Measurements from ENCODE around the gene KCNH1.

KCNH1 gene

GRCh38 chr1:210989905-210990304, 144.0 kb downstream of the KCNH1 start (continued):
- TF ChIP-seq PRDM2 (tag by site-specific recombination; IDR thresholded peaks at IDR 0.05; ENCODE audit: borderline replicate concordance) = no peak

- TF ChIP-seq ZXDB (tag by site-specific recombination; IDR thresholded peaks at IDR 0.05) (no peak), REST (tag by site-specific recombination; IDR thresholded peaks at IDR 0.05) (no peak), ZNF473 (tag by site-specific recombination; IDR thresholded peaks at IDR 0.05) (no peak), ZNF658 (tag by site-specific recombination; IDR thresholded peaks at IDR 0.05) (no peak), ZNF394 (tag by site-specific recombination; IDR thresholded peaks at IDR 0.05; ENCODE audit: borderline replicate concordance) (no peak), ZNF341 (tag by site-specific recombination; IDR thresholded peaks at IDR 0.05; ENCODE audit: low read depth) (no peak), ZNF16 (tag by site-specific recombination; IDR thresholded peaks at IDR 0.05; ENCODE audit: low read depth) (no peak), ZNF132 (tag by site-specific recombination; IDR thresholded peaks at IDR 0.05; ENCODE audit: borderline replicate concordance) (no peak), ZNF580 (tag by site-specific recombination; IDR thresholded peaks at IDR 0.05) (no peak), ZNF426 (tag by site-specific recombination; IDR thresholded peaks at IDR 0.05) (no peak), ZNF280D (tag by site-specific recombination; IDR thresholded peaks at IDR 0.05) (no peak), ZNF510 (tag by site-specific recombination; IDR thresholded peaks at IDR 0.05; ENCODE audit: insufficient replicate concordance) (no peak), ZNF24 (tag by site-specific recombination; IDR thresholded peaks at IDR 0.05) (no peak), ZEB2 (tag by site-specific recombination; IDR thresholded peaks at IDR 0.05) (no peak), ZNF221 (tag by site-specific recombination; IDR thresholded peaks at IDR 0.05; ENCODE audit: borderline replicate concordance) (no peak), HOXD13 (CRISPR knock-in tag; IDR thresholded peaks at IDR 0.05; ENCODE audit: borderline replicate concordance) (no peak), ZBTB11 (tag by site-specific recombination; conservative IDR thresholded peaks at IDR 0.05; ENCODE audit: low read depth) (no peak)
- POLR2A ChIA-PET = no interaction called here
- H3K4me1 ChIP-seq (ENCODE audit: control insufficient read depth, insufficient read depth, low read length) = no peaks in the 10 kb centered on the region
- no peak overlapping the region for H3K27ac ChIP-seq (ENCODE audit: extremely low read depth, low read depth, low read length)
- CTCF ChIA-PET = interaction anchor here (0.6 kb wide), 1 partner anchor 141 kb away, joined by 6 read pairs; no protein-coding TSS in a partner anchor
- no peaks in the 10 kb centered on the region for H3K9me3 ChIP-seq (ENCODE audit: control insufficient read depth, insufficient read depth, low read depth, low read length)
- H3K36me3 ChIP-seq (ENCODE audit: control insufficient read depth in 2 of 2, insufficient read depth in 1 of 2, low read length in 2 of 2) = no peaks in the 10 kb centered on the region
- no peak overlapping the region for H3K4me3 ChIP-seq (ENCODE audit: low read depth, low read length)
Observed at GRCh38 chr1:210981490-210981889, 152.5 kb downstream of the KCNH1 start.

All from HEK293 (cell line).